Heart left ventricle (tissue), 16 donors: ENCODE data around the gene MAGI2. TPM values are rescaled to one million over a fixed set of nuclear protein-coding genes. Genes with fewer than 3 reads are reported as not detected.
"Not testable (repeated sequence)": the region's sequence is repeated elsewhere in the genome, so short reads cannot be mapped to it uniquely, and the experiment has no call there.

Source experiments
- ATAC-seq, 4 donors: fragments of 200-7000 bp; cut with Tn5 transposase; one replicate each; pipeline ENCODE4 v1.9.1; 2020 to 2022; ENCODE audit warnings: moderate library complexity in 4 of 4, mild to moderate bottlenecking in 3 of 4, moderate number of reproducible peaks in 1 of 4
- DNase-seq, 5 donors: peaks; one replicate each; pipeline ENCODE4 v3.0.0-alpha.2; 2020
- H3K27ac ChIP-seq, 12 donors: fragments of 200-600 bp; sonication (generic) in 4 of 12; one replicate each; pipeline versions ENCODE4 v1.5.0 to v1.8.0; 2016 to 2022; ENCODE audit warnings: mild to moderate bottlenecking in 2 of 12
- H3K27me3 ChIP-seq, 9 donors: fragments of 200-600 bp; sonication (generic) in 2 of 9; one replicate each; pipeline versions ENCODE4 v1.5.1 to v1.8.0; 2016 to 2022; ENCODE audit warnings: mild to moderate bottlenecking in 3 of 9
- H3K36me3 ChIP-seq, 9 donors: fragments of 200-600 bp; sonication (generic) in 2 of 9; one replicate each; pipeline versions ENCODE4 v1.5.0 to v1.8.0; 2018 to 2022; ENCODE audit warnings: mild to moderate bottlenecking in 2 of 9
- H3K4me1 ChIP-seq, 12 donors: fragments of 200-600 bp; sonication (generic) in 4 of 12; one replicate each; pipeline versions ENCODE4 v1.5.0 to v1.8.0; 2016 to 2022; ENCODE audit warnings: mild to moderate bottlenecking in 3 of 12
- H3K4me3 ChIP-seq, 12 donors: fragments of 200-600 bp; sonication (generic) in 4 of 12; one replicate each; pipeline versions ENCODE4 v1.5.0 to v1.8.0; 2017 to 2022; ENCODE audit warnings: mild to moderate bottlenecking in 9 of 12, moderate library complexity in 4 of 12
- H3K9me3 ChIP-seq, 12 donors: fragments of 200-600 bp; sonication (generic) in 4 of 12; one replicate each; pipeline versions ENCODE4 v1.5.0 to v1.8.0; 2016 to 2022; ENCODE audit warnings: mild to moderate bottlenecking in 1 of 12
- CTCF ChIP-seq, 12 donors: fragments of 200-600 bp; sonication (generic) in 4 of 12; IDR thresholded peaks; one replicate each; pipeline versions ENCODE4 v1.5.0 to v1.8.0; 2018 to 2022; ENCODE audit warnings: antibody characterized with exemption in 12 of 12, mild to moderate bottlenecking in 5 of 12
- POLR2A ChIP-seq, 2 donors: fragments of 450-650 bp; IDR thresholded peaks; one replicate each; pipeline ENCODE4 v1.6.1; 2017; ENCODE audit warnings: antibody characterized with exemption in 2 of 2, mild to moderate bottlenecking in 2 of 2, moderate library complexity in 2 of 2
- WGBS, 4 donors: extraction: QIAGEN DNeasy Blood & Tissue Kit in 2 of 4; methylation state at CpG; one replicate each; pipeline versions ENCODE4 v1.1.5 to v1.1.7; 2013 to 2018; 5-methylcytosine and 5-hydroxymethylcytosine counted together
- intact Hi-C, 10 donors: fragments of 100-400 bp; cut with DNase I; formaldehyde crosslinking; loops; one replicate each; pipeline versions ENCODE4 v1.11.1 to v1.14.2; 2022
- polyA plus RNA-seq, 2 donors: library from polyadenylated mRNA; stranded (reverse); fragments of 200-250 nt; gene quantifications; one replicate each; pipeline ENCODE4 v1.2.3, GENCODE V29; 2013
- total RNA-seq, 9 donors: library from RNA; depleted of rRNA in 2 of 9; stranded (reverse); fragments of >200 nt in 2 of 9; fragmentation: NEBNext Ultra II Directional in 3 of 9; extraction: Animal tissue kit (Norgen Biotek cat#: 25700) in 3 of 9; gene quantifications; one replicate each; pipeline versions ENCODE4 v1.1.0 to v1.2.4, GENCODE V29; 2016 to 2023
- donor health status: ischemic (EF 13 %, LVEDD 7.1; RV severe dilation, severe dysfunction).
- donor health status: healthy with polysubstance abuse.
- donor health status: DM: no; HTN: yes; CAD: no.
- donor health status: DM: no; HTN: no; CAD: no.
- donor health status: ischemic (EF 25% LVEDD 6.9; RV normal size, moderate dysfunction).
- donor health status: ischemic (EF 25% LVEDD 5.7; RV mildly dilated, moderate dysfunction).
- donor health status: healthy.
- donor health status: DM: yes; HTN: yes; CAD: no.
- donor health status: ischemic (EF 35%, LVEDD 5.7; RV mildly dilated, moderate dysfunction).
- donor health status: nonischemic (EF 11% LVEDD 7.7; RV severe dilation, severe dysfunction).
- donor health status: DM: yes; HTN: yes; CAD: no.
- donor health status: PGD.
- donor health status: ischemic (EF 29% LVEDD 5.4; RV normal size, mild dysfunction).
- donor health status: nonischemic (EF 23%, LVEDD 6.1; RV moderate dilation, normal function).

The MAGI2 gene
- total and polyA plus RNA-seq, 11 donors, result 1.1 to 6.8 (median 3.8) TPM

DNA sequence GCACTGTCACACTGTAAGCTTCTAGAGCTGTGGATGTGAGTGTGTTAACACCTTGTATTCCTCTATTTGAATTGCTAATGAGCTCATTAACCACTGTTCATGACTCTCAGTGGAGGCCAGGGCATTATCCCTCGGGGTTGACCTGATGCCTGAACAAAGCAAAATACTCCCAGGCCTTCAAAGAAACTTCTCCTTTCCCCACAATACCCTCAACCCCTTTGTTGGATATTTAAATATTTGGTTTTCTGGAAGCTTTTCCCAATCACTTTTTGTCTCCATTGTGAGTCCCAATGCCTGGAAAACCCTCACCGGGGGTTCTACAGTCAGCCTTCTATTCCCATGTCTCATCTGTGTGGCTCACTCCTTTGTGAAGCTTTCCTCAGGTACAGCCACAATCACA is 874.8 kb downstream of the MAGI2 start:
- Histone ChIP-seq H3K9me3 (no peaks in the 10 kb centered on the region), H3K27ac (no peak overlapping the region), H3K4me3 (no peak overlapping the region), H3K36me3 (no peaks in the 10 kb centered on the region), H3K27me3 (no peaks in the 10 kb centered on the region), H3K4me1 (no peaks in the 10 kb centered on the region)
- TF ChIP-seq CTCF (IDR thresholded peaks at IDR 0.05) (no peak), POLR2A (IDR thresholded peaks at IDR 0.05) (no peak)
- ATAC-seq, result no peak
- intact Hi-C loops, result no loop called here
- WGBS, 4 donors, result 39 to 47% (median 41%) methylated on average over 2 of the region's 2 CpGs
- no peak for DNase-seq

DNA sequence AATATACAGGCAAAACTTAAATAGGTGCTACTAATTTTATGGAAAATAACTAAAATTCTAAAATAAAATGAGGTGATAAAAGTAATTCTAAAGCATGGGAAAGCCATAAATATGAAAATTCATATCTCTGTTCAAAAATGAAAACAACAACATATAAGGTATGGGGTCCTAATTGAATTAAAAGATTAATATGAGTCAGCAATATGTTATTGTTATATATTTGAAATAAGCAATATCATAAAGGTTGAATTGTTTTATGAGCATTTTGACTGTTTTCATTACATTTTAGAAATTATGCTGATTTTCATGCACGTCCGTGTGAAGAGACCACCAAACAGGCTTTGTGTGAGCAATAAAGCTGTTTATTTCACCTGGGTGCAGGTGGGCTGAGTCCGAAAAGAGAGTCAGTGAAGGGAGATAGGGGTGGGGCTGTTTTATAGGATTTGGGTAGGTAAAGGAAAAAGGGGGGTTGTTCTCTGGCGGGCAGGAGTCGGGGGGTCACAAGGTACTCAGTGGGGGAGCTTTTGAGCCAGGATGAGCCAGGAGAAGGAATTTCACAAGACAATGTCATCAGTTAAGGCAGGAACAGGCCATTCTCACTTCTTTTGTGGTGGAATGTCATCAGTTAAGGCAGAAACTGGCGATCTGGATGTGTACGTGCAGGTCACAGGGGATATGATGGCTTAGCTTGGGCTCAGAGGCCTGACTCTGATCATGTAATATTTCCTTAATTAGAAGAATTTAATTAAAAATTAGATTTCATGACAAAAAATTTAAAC is 876.1 kb downstream of the MAGI2 start:
- ATAC-seq, intact Hi-C loops: not testable (repeated sequence)
- WGBS, 4 donors, result 78 to 83% (median 79%) methylated on average over 6 to 7 of the region's 7 CpGs

DNA sequence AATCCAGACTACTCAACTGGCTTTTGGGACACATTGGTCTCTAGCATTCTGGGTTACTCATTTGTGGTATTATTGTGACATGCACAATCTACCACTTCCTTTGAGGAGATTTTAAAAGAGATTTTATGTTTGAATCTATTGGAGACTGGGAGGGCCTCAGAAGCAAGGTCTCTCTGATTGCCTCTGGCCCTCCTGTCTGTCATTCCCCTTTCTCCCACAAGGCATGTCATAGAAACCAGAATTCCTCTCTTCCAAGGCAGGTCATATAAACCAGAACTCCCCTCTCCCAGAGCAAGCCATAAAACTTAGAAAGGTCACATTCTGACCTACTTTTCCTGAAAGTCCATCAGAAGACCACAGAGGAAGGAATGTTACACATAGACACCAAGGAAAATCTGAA is 877.2 kb downstream of the MAGI2 start:
- TF ChIP-seq CTCF (IDR thresholded peaks at IDR 0.05) (no peak), POLR2A (IDR thresholded peaks at IDR 0.05) (no peak)
- H3K36me3 ChIP-seq, result no peaks in the 10 kb centered on the region
- no peaks in the 10 kb centered on the region for H3K4me1 ChIP-seq
- H3K27ac ChIP-seq, result no peak overlapping the region
- ATAC-seq, result no peak
- H3K27me3 ChIP-seq, result no peaks in the 10 kb centered on the region
- DNase-seq, result no peak
- no peak overlapping the region for H3K4me3 ChIP-seq
- intact Hi-C loops, result no loop called here
- no peaks in the 10 kb centered on the region for H3K9me3 ChIP-seq

More for the DNA sequence above, 876.1 kb downstream of the MAGI2 start:
- not testable (repeated sequence) for H3K27ac ChIP-seq, H3K9me3 ChIP-seq, H3K4me3 ChIP-seq, H3K4me1 ChIP-seq, H3K36me3 ChIP-seq, H3K27me3 ChIP-seq, DNase-seq

DNA sequence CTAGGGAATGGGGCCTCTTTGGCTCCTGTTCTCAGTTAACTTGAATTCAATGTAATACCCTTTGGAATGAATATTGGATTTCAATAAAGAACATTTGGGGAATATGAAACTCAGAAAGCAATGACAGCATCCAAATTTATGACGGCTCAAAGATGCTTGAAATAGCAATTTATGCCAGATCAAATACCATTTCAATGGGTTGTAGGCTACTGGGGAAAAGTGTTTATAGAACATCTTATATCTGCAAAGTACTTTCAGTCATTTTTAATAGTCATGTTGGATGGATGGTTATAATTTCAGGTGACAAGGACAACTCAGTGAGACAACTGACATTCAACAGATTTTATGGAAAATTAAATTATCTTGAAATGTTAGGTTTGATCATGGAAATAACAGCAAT is 882.2 kb downstream of the MAGI2 start:
- TF ChIP-seq POLR2A (IDR thresholded peaks at IDR 0.05) (no peak), CTCF (IDR thresholded peaks at IDR 0.05) (no peak)
- no peak overlapping the region for H3K4me3 ChIP-seq
- H3K36me3 ChIP-seq, result no peaks in the 10 kb centered on the region
- 30 to 74% (median 49%) methylated on average over 1 of the region's 1 CpG for WGBS, 4 donors
- intact Hi-C loops, result no loop called here
- ATAC-seq (no peak), DNase-seq (no peak)
- H3K9me3 ChIP-seq, result no peaks in the 10 kb centered on the region
- H3K27me3 ChIP-seq, result no peaks in the 10 kb centered on the region
- no peaks in the 10 kb centered on the region for H3K4me1 ChIP-seq
- no peak overlapping the region for H3K27ac ChIP-seq

- H3K27me3 ChIP-seq, result no peaks in the 10 kb centered on the region
- intact Hi-C loops, result no loop called here
- H3K4me1 ChIP-seq, result no peaks in the 10 kb centered on the region
- no peaks in the 10 kb centered on the region for H3K9me3 ChIP-seq
- no peak overlapping the region for H3K27ac ChIP-seq
- no peak overlapping the region for H3K4me3 ChIP-seq
- ATAC-seq (no peak), DNase-seq (no peak)
- WGBS, 4 donors, result 84 to 90% (median 86%) methylated on average over 4 of the region's 4 CpGs
- TF ChIP-seq POLR2A (IDR thresholded peaks at IDR 0.05) (no peak), CTCF (IDR thresholded peaks at IDR 0.05) (no peak)
- no peaks in the 10 kb centered on the region for H3K36me3 ChIP-seq
Measured at GRCh38 chr7:78568690-78569089, 884.8 kb downstream of the MAGI2 start.
